DLD1 (cell line): ENCODE measurements around the gene NUCB1.

Experiments
- in situ Hi-C: cut with HindIII; loops from 2 replicates; pipeline ENCODE4 v1.10.0; 2017; ENCODE audit warnings: low sequenced_read_pairs

The NUCB1 gene

DNA sequence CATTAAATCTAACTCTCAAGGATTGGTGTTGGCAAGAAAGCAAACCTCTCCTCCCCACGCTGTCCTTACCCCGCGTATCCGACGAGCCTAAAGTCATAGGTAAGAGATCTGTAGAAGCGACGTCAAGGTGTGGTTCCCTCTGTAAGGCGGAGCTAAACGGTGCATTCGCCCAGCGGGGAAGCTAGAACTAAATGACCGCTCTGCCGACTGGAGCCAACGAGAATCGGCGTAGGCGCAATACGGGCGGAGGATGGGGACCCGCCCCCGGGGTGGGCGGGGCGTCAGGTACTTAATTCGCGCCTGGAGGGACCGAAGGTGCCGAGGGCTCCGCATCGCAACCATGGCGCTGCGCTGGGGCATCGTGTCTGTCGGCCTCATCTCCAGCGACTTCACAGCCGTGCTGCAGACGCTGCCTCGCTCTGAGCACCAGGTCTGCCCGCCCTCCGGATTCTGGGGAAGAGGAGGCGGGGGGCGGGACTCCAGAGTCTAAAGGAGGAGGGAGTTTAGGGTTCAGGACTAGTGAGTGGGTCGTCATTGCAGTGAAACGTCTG lies 33.3 kb downstream of the NUCB1 start, which contains the start of gene DHDH:
DHDH (plus strand) TSS at position 318 of the 551 bp plus-strand sequence; CDS start at position 341, 23 bp downstream.
- in situ Hi-C loops = no loop called here

- in situ Hi-C loops = no loop called here
Measured at GRCh38 chr19:48934837-48935236, 34.7 kb downstream of the NUCB1 start.

DNA sequence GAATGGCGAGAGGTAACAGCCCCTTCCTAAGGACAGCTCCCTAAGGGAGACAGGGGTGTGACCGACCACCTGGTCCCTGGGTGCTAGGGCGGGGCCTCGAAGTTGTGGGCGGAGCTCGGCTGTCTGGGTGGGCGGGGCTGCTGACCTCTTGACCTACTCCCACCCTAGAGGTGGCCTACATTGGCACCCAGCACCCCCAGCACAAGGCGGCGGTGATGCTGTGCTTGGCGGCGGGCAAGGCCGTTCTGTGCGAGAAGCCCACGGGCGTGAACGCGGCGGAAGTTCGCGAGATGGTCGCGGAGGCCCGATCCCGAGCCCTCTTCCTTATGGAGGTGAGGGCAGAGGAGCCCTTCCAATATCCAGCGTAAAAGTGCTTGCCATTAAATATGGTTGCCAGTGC lies 35.8 kb downstream of the NUCB1 start:
- in situ Hi-C loops = no loop called here

DNA sequence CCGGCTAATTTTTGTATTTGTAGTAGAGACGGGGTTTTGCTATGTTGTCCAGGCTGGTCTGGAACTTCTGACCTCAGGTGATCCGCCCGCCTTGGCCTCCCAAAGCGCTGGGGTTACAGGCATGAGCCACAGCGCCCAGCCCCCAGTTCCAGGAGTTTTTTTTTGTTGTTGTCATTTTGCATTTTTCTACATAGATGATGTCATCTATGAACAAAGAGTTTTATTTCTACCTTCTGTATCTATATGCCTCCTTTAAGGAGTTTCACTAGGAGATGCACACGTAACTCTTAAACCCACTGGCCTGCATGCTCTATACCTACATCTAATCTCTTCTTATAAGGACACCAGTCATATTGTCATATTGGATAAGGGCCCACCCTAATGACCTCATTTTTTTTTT lies 38.1 kb downstream of the NUCB1 start:
- in situ Hi-C loops = no loop called here

DNA sequence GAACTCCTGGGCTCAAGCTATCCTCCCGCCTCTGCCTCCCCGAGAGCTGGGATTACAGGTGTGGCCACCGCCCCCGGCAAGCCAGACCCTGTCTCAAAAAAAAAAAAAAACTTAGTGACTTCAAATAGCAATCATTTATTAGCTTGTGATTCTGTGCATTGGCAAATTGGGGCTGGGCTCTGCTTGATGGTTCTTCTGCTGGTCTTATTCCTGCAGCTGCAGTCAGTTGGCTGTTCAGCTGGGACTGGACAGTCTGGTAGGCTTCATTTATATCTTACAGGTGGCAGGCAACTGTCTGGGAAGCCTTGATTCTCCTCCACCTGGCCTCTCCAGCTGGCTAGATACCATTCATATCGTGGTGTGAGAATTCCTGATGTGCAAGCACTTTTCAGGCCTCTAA lies 40.8 kb downstream of the NUCB1 start:
- in situ Hi-C loops = no loop called here

GRCh38 chr19:48943081-48943480 lies 43.0 kb downstream of the NUCB1 start:
- in situ Hi-C loops = no loop called here

GRCh38 chr19:48945415-48945814 lies 45.3 kb downstream of the NUCB1 start:
- in situ Hi-C loops = no loop called here

- in situ Hi-C loops = no loop called here
Measured at GRCh38 chr19:48945817-48946216, 45.7 kb downstream of the NUCB1 start.

DNA sequence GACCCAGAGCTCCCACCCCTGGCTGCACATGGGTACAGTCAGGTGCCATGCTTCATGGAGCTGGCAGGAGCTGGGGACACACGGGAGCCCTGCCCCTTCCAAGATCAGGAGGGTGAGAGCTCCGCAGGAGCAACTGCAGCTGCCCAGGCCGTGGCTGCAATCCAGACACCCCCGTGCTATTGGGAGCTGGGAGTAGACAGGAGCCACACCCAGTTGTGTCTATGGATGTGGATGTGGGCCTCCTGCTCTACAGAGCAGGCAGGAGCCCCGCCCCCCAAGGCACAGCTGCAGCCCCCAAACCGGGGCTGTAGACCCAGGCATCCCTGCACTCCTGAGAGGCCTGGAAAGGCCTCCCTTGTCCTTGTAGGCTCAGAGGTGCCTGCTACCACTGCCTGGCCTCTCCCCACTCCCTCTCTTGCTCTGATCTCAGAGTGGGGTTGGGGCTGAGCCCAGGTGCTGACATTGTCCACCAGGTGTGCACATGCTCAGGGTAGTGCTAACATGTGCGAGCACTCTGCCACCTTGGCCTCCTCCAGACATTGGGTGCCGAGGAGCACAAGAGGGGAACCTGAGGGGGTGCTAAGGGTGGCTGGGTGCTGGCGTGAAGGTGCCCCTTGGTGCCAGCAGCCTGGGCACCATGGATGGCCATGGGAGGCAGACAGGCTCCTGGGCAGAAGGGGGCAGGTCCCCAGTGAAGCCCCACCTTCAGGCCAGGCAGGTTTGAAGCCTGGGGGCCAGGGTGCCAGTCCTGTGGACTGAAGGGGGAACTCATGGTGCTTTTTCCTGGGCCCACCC lies 46.5 kb downstream of the NUCB1 start:
- in situ Hi-C loops = no loop called here

- in situ Hi-C loops = no loop called here
Measured at GRCh38 chr19:48947258-48947542, 47.1 kb downstream of the NUCB1 start.

DNA sequence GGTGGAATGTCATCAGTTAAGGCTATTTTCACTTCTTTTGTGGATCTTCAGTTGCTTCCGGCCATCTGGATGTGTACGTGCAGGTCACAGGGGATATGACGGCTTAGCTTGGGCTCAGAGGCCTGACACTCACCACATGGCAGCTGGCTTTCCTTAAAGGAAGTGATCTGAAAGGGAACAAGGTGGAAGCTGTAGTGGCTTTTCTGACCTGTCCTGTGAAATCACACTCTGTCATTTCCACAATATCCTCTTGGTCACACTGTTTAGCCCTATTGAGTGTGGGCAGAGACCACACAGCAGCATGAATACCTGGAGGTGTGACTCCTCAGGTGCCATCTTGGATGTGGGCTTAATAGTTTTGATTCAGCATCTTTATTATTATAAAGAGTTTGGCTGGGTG lies 50.0 kb downstream of the NUCB1 start:
- in situ Hi-C loops = no loop called here

DNA sequence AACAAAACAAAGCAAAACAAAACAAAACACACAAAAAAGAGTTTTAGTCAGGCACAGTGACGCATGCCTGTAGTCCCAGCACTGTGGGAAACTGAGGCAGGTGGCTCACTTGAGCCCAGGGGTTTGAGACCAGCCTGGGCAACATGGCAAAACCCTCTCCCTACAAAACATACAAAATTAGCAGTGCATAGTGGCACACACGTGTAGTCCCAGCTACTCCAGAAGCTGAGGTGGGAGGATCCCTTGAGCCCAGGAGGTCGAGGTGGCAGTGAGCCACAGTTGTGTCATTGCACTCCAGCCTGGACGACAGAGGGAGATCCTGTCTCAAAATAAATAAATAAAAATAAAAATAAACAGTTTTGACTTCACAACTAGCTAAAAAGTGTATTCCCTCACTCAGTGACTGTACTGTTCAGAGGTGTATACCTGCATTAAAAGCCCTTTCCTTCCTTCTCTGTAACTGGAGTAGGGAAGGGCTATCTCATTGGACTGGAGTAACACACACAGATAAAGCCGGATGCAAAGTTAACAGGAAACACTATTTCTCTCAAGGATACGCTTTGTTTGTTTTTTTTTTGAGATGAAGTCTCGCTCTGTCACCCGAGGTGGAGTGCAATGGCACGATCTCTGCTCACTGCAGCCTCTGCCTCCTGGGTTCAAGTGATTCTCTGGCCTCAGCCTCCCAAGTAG lies 50.9 kb downstream of the NUCB1 start:
- in situ Hi-C loops = no loop called here

DNA sequence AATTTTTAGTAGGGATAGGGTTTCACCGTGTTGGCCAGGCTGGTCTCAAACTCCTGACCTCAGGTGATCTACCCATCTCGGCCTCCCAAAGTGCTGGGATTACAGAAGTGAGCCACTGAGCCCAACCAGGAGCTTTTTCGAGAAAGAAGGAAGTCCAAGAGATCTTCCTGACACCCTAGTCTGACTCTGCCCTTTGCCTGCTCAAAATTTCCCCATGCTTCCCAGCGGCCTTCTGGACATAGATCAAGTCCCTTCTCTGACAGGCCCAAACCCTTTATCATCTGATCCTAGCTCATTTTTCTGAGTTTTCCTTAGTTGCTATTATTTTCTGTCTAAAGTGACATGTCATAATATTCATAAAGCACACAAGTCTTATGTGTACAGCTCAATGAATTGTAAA lies 53.0 kb downstream of the NUCB1 start:
- in situ Hi-C loops = no loop called here

DNA sequence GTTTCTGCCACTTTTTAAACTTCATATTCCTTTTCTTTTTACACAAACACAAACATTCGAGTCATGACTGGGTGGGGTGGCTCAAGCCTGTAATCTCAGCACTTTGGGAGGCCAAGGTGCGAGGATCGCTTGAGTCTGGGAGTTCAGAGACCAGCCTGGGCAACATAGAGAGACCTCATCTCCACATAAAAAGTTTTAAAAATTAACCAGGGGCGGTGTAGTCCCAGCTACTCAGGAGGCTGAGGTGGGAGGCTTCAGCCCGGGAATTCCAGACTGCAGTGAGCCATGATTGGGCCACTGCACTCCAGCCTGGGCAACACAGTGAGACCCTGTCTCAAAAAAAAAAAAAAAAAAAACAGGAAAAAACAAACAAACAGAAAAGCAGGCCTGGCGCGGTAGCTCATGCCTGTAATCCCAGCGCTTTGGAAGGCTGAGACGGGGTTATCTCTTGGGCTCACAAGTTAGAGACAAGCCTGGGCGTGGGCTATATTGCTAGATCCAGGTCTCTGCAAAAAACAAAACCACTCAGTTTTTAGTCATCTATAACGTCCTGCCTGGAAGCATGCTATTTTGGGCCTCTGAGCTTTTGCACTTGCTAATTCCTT lies 54.0 kb downstream of the NUCB1 start:
- in situ Hi-C loops = no loop called here

GRCh38 chr19:48954595-48955307 lies 54.6 kb downstream of the NUCB1 start, which contains the start of gene BAX:
Gene BAX (plus strand): TSS chr19:48954875. CDS start chr19:48954929, 54 bp downstream.
- in situ Hi-C loops = no loop called here

- in situ Hi-C loops = no loop called here
Measured at GRCh38 chr19:48955308-48955958, 55.3 kb downstream of the NUCB1 start.

- in situ Hi-C loops = no loop called here
Measured at GRCh38 chr19:48958006-48958405, 57.9 kb downstream of the NUCB1 start.

DNA sequence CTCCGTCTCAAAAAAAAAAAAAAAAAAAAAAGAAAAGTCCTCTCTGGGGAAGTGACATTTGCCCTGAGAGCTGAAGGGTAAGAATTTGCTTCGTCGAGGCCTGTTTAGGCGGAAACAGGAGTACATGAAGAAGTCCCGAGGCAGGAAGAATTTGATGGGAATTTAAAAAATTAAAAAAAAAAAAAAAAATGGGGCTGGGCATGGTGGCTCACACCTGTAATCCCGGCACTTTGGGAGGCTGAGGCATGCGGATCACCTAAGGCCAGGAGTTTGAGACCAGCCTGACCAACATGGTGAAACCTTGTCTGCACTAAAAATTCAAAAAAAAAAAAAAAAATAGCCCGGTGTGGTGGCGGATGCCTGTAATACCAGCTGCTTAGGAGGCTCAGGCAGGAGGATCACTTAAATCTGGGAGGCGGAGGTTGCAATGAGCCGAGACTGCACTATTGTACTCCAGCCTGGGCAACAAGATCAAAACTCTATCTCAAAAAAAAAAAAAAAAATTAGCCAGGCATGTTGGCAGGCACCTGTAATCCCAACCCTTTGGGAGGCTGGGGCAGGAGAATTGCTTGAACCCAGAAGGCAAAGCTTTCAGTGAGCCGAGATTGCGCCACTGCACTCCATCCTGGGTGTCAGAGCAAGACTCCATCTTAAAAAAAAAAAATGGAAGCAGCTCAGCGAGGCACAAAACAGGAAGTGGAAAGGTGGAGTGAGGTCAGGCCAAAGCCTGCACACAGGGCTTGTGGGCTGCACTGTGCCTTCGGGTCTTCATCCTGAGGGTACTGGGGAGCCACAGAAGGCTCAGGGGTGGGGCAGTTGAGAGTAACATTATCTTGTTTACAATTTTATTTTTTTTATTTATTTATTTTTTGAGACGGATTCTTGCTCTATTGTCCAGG lies 59.5 kb downstream of the NUCB1 start:
- in situ Hi-C loops = loop anchor here (10.0 kb wide), 1 partner anchor 165 kb away; no protein-coding TSS in a partner anchor

GRCh38 chr19:48961051-48961649 lies 61.0 kb downstream of the NUCB1 start:
- in situ Hi-C loops = loop anchor here (10.0 kb wide), 1 partner anchor 166 kb away; no protein-coding TSS in a partner anchor
